AG04450 (cell line): ENCODE measurements around the gene NOTCH3. TPM values are rescaled to one million over a fixed set of nuclear protein-coding genes. Genes with fewer than 3 reads are reported as not detected.
A peak's percentile ranks its signal among the peaks of the same experiment; 100 is the strongest.

Experiments
- CTCF ChIA-PET: fragments of 300-600, 350-600 bp; formaldehyde crosslinking; extraction: SDS; loops from one replicate; lab custom pipeline; 2022; ENCODE audit warnings: antibody characterized with exemption, inconsistent platforms; lab: Charles Lee
- POLR2A ChIA-PET: fragments of 350-600 bp; formaldehyde crosslinking; extraction: SDS; loops from one replicate; lab custom pipeline; 2021; ENCODE audit warnings: antibody characterized with exemption, inconsistent platforms; lab: Yijun Ruan, JAX
- DNase-seq: peaks from one replicate; pipeline ENCODE4 v3.0.0-alpha.2; 2011; ENCODE audit warnings: low read depth, low spot score
- H3K27ac ChIP-seq: one replicate; pipeline ENCODE4 v1.5.1; 2012; ENCODE audit warnings: low read depth, low read length, control low read depth
- H3K27me3 ChIP-seq: one replicate; pipeline ENCODE4 v1.6.0; 2012; ENCODE audit warnings: low read length; ENCODE audit not compliant: control insufficient read depth, insufficient read depth
- H3K4me3 ChIP-seq: 2 replicates; pipeline ENCODE4 v1.5.1; 2011; ENCODE audit warnings: mild to moderate bottlenecking, low read depth, low read length, control low read depth
- H3K9me3 ChIP-seq: 2 replicates; pipeline ENCODE4 v1.5.1; 2012; ENCODE audit warnings: low read length; ENCODE audit not compliant: control insufficient read depth, insufficient read depth
- polyA plus RNA-seq: library from polyadenylated mRNA; depleted of rRNA; stranded (reverse); fragments of >200 nt; gene quantifications from 2 replicates; pipeline ENCODE4 v1.2.3, GENCODE V29; 2011
- TF ChIP-seq, protein P1 (sequence below): IDR thresholded peaks from 2 replicates; pipeline ENCODE4 v1.5.1; 2011; ENCODE audit warnings: low read depth, low read length, control low read depth, inconsistent platforms

NOTCH3 gene
- polyA plus RNA-seq, 1 experiment, result 8.8 TPM

GRCh38 chr19:15125232-15126067 lies 75.3 kb downstream of the NOTCH3 start:
- TF ChIP-seq, protein P1, sequence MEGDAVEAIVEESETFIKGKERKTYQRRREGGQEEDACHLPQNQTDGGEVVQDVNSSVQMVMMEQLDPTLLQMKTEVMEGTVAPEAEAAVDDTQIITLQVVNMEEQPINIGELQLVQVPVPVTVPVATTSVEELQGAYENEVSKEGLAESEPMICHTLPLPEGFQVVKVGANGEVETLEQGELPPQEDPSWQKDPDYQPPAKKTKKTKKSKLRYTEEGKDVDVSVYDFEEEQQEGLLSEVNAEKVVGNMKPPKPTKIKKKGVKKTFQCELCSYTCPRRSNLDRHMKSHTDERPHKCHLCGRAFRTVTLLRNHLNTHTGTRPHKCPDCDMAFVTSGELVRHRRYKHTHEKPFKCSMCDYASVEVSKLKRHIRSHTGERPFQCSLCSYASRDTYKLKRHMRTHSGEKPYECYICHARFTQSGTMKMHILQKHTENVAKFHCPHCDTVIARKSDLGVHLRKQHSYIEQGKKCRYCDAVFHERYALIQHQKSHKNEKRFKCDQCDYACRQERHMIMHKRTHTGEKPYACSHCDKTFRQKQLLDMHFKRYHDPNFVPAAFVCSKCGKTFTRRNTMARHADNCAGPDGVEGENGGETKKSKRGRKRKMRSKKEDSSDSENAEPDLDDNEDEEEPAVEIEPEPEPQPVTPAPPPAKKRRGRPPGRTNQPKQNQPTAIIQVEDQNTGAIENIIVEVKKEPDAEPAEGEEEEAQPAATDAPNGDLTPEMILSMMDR, result peak; percentile 19
- Histone ChIP-seq H3K27ac (peak overlapping the region; percentile 47), H3K4me3 (peak overlapping the region; percentile 89), H3K27me3 (no peaks in the 10 kb centered on the region), H3K9me3 (peaks cover 6% of the 10 kb centered on the region; the same call in 1 of the 2 replicates)
- ChIA-PET POLR2A (interaction anchor here (0.5 to 1.6 kb wide), 4 partner anchors 17 to 711 kb away, joined by 3 to 10 read pairs (median 4); no protein-coding TSS in a partner anchor), CTCF (interaction anchor here (1.3 to 1.8 kb wide), 2 partner anchors 11 to 25 kb away, joined by 3 to 8 read pairs; no protein-coding TSS in a partner anchor)
- DNase-seq, result peak; percentile 92

GRCh38 chr19:15124572-15125231 lies 76.1 kb downstream of the NOTCH3 start:
- ChIA-PET POLR2A (interaction anchor here (1.0 to 1.6 kb wide), 2 partner anchors 16 to 24 kb away, joined by 3 to 5 read pairs; no protein-coding TSS in a partner anchor), CTCF (interaction anchor here (0.8 to 0.9 kb wide), 2 partner anchors 9 to 30 kb away, joined by 3 to 8 read pairs; no protein-coding TSS in a partner anchor)
- H3K4me3 ChIP-seq, result peak overlapping the region; percentile 89
- peak overlapping the region; percentile 47 for H3K27ac ChIP-seq
- peaks cover 6% of the 10 kb centered on the region; the same call in 1 of the 2 replicates for H3K9me3 ChIP-seq
- no peaks in the 10 kb centered on the region for H3K27me3 ChIP-seq
- TF ChIP-seq, protein P1, result no peak
- no peak for DNase-seq

DNA sequence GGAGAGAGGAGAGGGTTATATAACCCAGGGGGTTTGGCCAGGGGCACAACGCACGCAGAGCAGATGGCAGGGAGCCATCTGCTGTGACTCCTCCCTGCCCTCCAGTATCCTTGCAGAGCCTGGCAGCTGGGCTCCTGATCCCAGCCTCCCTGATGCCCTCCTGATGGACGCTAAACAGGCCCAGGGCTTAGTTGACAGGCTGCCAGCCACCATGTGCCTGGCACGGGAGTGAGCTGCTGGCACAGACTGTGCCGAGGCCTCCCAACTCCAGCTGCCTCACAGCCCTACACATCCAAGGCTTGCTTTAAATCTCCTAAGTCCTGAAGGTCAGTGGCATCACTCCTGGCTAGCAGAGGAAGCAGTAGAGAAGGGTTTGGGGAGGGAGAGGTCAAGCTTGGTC lies 76.9 kb downstream of the NOTCH3 start:
- CTCF ChIA-PET, result interaction anchor here (0.7 to 0.9 kb wide), 3 partner anchors 10 to 32 kb away, joined by 3 to 8 read pairs (median 3); no protein-coding TSS in a partner anchor
- DNase-seq, result no peak
- Histone ChIP-seq H3K27me3 (no peaks in the 10 kb centered on the region), H3K4me3 (peak overlapping the region; percentile 89), H3K9me3 (peaks cover 11% of the 10 kb centered on the region), H3K27ac (no peak overlapping the region)
- TF ChIP-seq, protein P1, result no peak
- POLR2A ChIA-PET, result no interaction called here

- TF ChIP-seq, protein P1, result no peak
- peak overlapping the region; percentile 89; the same call in 1 of the 2 replicates for H3K4me3 ChIP-seq
- no peak overlapping the region for H3K27ac ChIP-seq
- no peak for DNase-seq
- ChIA-PET POLR2A (no interaction called here), CTCF (no interaction called here)
- no peaks in the 10 kb centered on the region for H3K27me3 ChIP-seq
- H3K9me3 ChIP-seq, result peaks cover 12% of the 10 kb centered on the region
Measured at GRCh38 chr19:15123031-15123890, 77.5 kb downstream of the NOTCH3 start.
